ENCODE data around the gene PLCB1. TPM values are rescaled to one million over a fixed set of nuclear protein-coding genes. Genes with fewer than 3 reads are reported as not detected.

Gene PLCB1
- total RNA-seq, 1 experiment from 2014 or later = 11.3 TPM

GRCh38 chr20:8218861-8219260 lies 86.8 kb downstream of the PLCB1 start:
- peaks cover 18% of the 10 kb centered on the region for H3K4me1 Mint-ChIP-seq
- POLR2A ChIA-PET = no interaction called here
- CTCF ChIA-PET = no interaction called here
- H3K36me3 Mint-ChIP-seq = no peaks in the 10 kb centered on the region
- no peak overlapping the region for H3K27ac Mint-ChIP-seq
- H3K9me3 Mint-ChIP-seq = no peaks in the 10 kb centered on the region
- H3K27me3 Mint-ChIP-seq (ENCODE audit: low read depth) = no peaks in the 10 kb centered on the region
- DNase-seq (ENCODE audit: low spot score) (no peak), ATAC-seq (no peak)
- no peak overlapping the region for H3K4me3 Mint-ChIP-seq
- TF ChIP-seq ZNF416 (CRISPR knock-in tag; IDR thresholded peaks at IDR 0.05) = no peak
- TF ChIP-seq, protein P1, sequence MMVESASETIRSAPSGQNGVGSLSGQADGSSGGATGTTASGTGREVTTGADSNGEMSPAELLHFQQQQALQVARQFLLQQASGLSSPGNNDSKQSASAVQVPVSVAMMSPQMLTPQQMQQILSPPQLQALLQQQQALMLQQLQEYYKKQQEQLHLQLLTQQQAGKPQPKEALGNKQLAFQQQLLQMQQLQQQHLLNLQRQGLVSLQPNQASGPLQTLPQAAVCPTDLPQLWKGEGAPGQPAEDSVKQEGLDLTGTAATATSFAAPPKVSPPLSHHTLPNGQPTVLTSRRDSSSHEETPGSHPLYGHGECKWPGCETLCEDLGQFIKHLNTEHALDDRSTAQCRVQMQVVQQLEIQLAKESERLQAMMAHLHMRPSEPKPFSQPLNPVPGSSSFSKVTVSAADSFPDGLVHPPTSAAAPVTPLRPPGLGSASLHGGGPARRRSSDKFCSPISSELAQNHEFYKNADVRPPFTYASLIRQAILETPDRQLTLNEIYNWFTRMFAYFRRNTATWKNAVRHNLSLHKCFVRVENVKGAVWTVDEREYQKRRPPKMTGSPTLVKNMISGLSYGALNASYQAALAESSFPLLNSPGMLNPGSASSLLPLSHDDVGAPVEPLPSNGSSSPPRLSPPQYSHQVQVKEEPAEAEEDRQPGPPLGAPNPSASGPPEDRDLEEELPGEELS (CRISPR knock-in tag; IDR thresholded peaks at IDR 0.05) = no peak
- TF ChIP-seq, protein P2, sequence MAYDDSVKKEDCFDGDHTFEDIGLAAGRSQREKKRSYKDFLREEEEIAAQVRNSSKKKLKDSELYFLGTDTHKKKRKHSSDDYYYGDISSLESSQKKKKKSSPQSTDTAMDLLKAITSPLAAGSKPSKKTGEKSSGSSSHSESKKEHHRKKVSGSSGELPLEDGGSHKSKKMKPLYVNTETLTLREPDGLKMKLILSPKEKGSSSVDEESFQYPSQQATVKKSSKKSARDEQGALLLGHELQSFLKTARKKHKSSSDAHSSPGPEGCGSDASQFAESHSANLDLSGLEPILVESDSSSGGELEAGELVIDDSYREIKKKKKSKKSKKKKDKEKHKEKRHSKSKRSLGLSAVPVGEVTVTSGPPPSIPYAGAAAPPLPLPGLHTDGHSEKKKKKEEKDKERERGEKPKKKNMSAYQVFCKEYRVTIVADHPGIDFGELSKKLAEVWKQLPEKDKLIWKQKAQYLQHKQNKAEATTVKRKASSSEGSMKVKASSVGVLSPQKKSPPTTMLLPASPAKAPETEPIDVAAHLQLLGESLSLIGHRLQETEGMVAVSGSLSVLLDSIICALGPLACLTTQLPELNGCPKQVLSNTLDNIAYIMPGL (CRISPR knock-in tag; IDR thresholded peaks at IDR 0.05) = no peak

DNA sequence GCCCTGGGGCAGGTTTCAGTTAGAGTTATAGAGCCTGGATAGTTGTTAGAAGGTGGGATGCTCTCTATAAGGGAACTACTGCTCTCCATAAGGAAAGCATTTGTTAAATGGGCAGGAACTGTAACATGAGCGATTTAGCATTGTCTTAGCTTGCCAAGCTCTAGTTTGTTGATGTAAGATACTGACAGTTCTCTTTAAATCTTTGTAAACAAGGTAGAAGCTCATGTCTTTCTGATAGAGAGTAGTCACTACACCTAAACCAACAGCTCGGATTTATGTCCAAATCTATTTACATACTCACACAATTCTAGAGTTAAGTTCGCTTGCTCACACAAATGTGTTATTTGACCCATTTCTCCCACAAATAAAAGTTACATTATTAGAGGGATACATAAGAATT lies 87.3 kb downstream of the PLCB1 start:
- no peak for ATAC-seq
- Mint-ChIP-seq H3K36me3 (no peaks in the 10 kb centered on the region), H3K4me3 (no peak overlapping the region), H3K27me3 (ENCODE audit: low read depth) (no peaks in the 10 kb centered on the region), H3K27ac (no peak overlapping the region), H3K9me3 (no peaks in the 10 kb centered on the region), H3K4me1 (peaks cover 13% of the 10 kb centered on the region)
- POLR2A ChIA-PET = no interaction called here
- CTCF ChIA-PET = no interaction called here
- DNase-seq (ENCODE audit: low spot score) = no peak
- TF ChIP-seq SP1 (CRISPR knock-in tag; conservative IDR thresholded peaks at IDR 0.05) (no peak), TP53 (CRISPR knock-in tag; IDR thresholded peaks at IDR 0.05) (no peak), EMX1 (CRISPR knock-in tag; IDR thresholded peaks at IDR 0.05) (no peak), ARID4B (CRISPR knock-in tag; IDR thresholded peaks at IDR 0.05; ENCODE audit: borderline replicate concordance) (no peak), RELA (CRISPR knock-in tag; IDR thresholded peaks at IDR 0.05; ENCODE audit: borderline replicate concordance) (no peak), NR3C1 (CRISPR knock-in tag; conservative IDR thresholded peaks at IDR 0.05; ENCODE audit: low read depth) (no peak), ZNF138 (CRISPR knock-in tag; conservative IDR thresholded peaks at IDR 0.05) (no peak), CDX4 (CRISPR knock-in tag; IDR thresholded peaks at IDR 0.05; ENCODE audit: borderline replicate concordance) (no peak), NFYB (CRISPR knock-in tag; conservative IDR thresholded peaks at IDR 0.05; ENCODE audit: low read depth) (no peak), ZMAT4 (CRISPR knock-in tag; IDR thresholded peaks at IDR 0.05) (no peak), AFF4 (CRISPR knock-in tag; IDR thresholded peaks at IDR 0.05; ENCODE audit: borderline replicate concordance) (no peak), JUN (CRISPR knock-in tag; IDR thresholded peaks at IDR 0.05) (no peak)
- TF ChIP-seq, protein P1 (CRISPR knock-in tag; IDR thresholded peaks at IDR 0.05) = no peak
- TF ChIP-seq, protein P2 (CRISPR knock-in tag; IDR thresholded peaks at IDR 0.05) = no peak

All from WTC11 (cell line).